Stomach (tissue), 9 donors: ENCODE results near the gene PAH. TPM values are rescaled to one million over a fixed set of nuclear protein-coding genes. Genes with fewer than 3 reads are reported as not detected.

Source experiments
- DNase-seq, 2 donors: peaks; one replicate each; pipeline versions ENCODE4 v3.0.0 to v3.0.0-alpha.2; 2013 to 2019
- H3K27ac ChIP-seq, 5 donors: fragments of 200-600 bp in 4 of 5; sonication (generic) in 4 of 5; one replicate each; pipeline ENCODE4 v1.5.1; 2013 to 2019; ENCODE audit warnings: mild to moderate bottlenecking in 1 of 5, moderate library complexity in 1 of 5
- H3K27me3 ChIP-seq, 3 donors: fragments of 200-600 bp; sonication (generic); one replicate each; pipeline ENCODE4 v1.5.1; 2017 to 2019; ENCODE audit warnings: mixed run types in 1 of 3
- H3K36me3 ChIP-seq, 4 donors: fragments of 200-600 bp; sonication (generic); 1 replicate in 3 of 4; 2 replicates in 1 of 4; pipeline ENCODE4 v1.5.1; 2016 to 2019
- H3K4me1 ChIP-seq, 4 donors: fragments of 200-600 bp; sonication (generic); one replicate each; pipeline ENCODE4 v1.5.1; 2016 to 2019
- H3K4me3 ChIP-seq, 4 donors: fragments of 200-600 bp; sonication (generic) in 3 of 4; one replicate each; pipeline ENCODE4 v1.5.1; 2016 to 2019; ENCODE audit warnings: mild to moderate bottlenecking in 1 of 4
- H3K9me3 ChIP-seq, 4 donors: fragments of 200-600 bp; sonication (generic); one replicate each; pipeline ENCODE4 v1.5.1; 2016 to 2019
- EP300 ChIP-seq: sonication (generic); formaldehyde crosslinking; IDR thresholded peaks from one replicate; pipeline ENCODE4 v1.6.1; 2017; ENCODE audit warnings: antibody characterized with exemption
- POLR2A ChIP-seq, 4 donors: fragments of 450-650 bp; IDR thresholded peaks; one replicate each; pipeline ENCODE4 v1.6.1; 2016; ENCODE audit warnings: antibody characterized with exemption in 4 of 4, control low read depth in 2 of 4, mild to moderate bottlenecking in 1 of 4, moderate library complexity in 1 of 4
- POLR2AphosphoS5 ChIP-seq, 3 donors: sonication (generic); formaldehyde crosslinking; IDR thresholded peaks; one replicate each; pipeline ENCODE4 v1.6.1; 2016; ENCODE audit warnings: antibody characterized with exemption in 3 of 3
- WGBS, 5 donors: extraction: QIAGEN DNeasy Blood & Tissue Kit in 3 of 5; methylation state at CpG; one replicate each; pipeline versions ENCODE4 v1.1.5 to v1.1.7; 2013 to 2018; 5-methylcytosine and 5-hydroxymethylcytosine counted together
- intact Hi-C: fragments of 100-400 bp; cut with DNase I; formaldehyde crosslinking; loops from one replicate; pipeline ENCODE4 v1.15.1; 2023; ENCODE audit warnings: low total_unique reads
- polyA plus RNA-seq, 3 donors: library from polyadenylated mRNA; stranded (reverse); fragments of 200-250 nt; gene quantifications; one replicate each; pipeline ENCODE4 v1.2.3, GENCODE V29; 2013
- total RNA-seq, 5 donors: library from RNA; depleted of rRNA; stranded (reverse); fragments of >200 nt; gene quantifications; one replicate each; pipeline versions ENCODE4 v1.1.0 to v1.2.3, GENCODE V29; 2014 to 2016
- TF ChIP-seq, protein P1 (sequence below), 7 experiments: fragments of 450-650 bp in 4 of 7; fragments of 200-600 bp in 3 of 7; sonication (generic) in 3 of 7; IDR thresholded peaks; one replicate each; pipeline ENCODE4 v1.5.1; 2016 to 2019; ENCODE audit warnings: antibody characterized with exemption in 7 of 7, control low read depth in 2 of 7, mild to moderate bottlenecking in 1 of 7
- donor health status: healthy with polysubstance abuse.
- donor health status: Bipolar disorder and iron deficiency.
- donor health status: healthy.

PAH gene
- total and polyA plus RNA-seq, 8 donors = 0.08 to 1.1 TPM; not detected in 6

DNA sequence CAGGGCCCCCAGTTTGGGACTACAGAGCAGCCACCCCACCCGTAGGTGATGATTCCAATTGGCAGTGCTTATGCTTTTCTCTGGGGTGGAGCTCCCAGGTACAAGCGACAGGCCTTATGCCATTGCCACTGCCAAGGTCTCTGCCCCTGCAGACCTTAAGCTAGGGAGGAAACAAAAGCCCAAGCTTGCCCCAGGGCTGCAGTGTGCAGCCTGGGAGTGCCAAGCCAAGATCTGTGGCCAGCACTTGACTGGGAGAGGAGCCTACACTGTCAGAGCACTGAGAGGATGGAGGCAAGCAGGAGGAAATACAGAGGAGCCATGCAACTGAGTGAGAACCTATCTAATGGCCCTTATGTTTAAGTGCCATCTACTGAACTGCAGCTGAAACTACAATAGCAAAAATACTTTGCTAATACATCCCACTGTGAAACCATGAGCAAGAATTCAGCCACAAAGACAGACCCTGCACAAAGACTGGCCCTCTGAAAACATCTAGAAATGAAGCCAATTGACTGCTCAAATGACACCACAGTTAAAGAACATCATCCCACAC is 22.7 kb upstream of the PAH start:
- Histone ChIP-seq H3K27me3 (peaks cover 0 to 20% (median 4%) of the 10 kb centered on the region in 3 donors), H3K4me1 (no peaks in the 10 kb centered on the region), H3K36me3 (no peaks in the 10 kb centered on the region), H3K27ac (no peak overlapping the region), H3K4me3 (no peak overlapping the region), H3K9me3 (peaks cover 0 to 10% (median 4%) of the 10 kb centered on the region in 4 donors)
- TF ChIP-seq POLR2AphosphoS5 (IDR thresholded peaks at IDR 0.05) = no peak
- TF ChIP-seq POLR2A (IDR thresholded peaks at IDR 0.05) = no peak
- no peak for TF ChIP-seq EP300
- TF ChIP-seq, protein P1, sequence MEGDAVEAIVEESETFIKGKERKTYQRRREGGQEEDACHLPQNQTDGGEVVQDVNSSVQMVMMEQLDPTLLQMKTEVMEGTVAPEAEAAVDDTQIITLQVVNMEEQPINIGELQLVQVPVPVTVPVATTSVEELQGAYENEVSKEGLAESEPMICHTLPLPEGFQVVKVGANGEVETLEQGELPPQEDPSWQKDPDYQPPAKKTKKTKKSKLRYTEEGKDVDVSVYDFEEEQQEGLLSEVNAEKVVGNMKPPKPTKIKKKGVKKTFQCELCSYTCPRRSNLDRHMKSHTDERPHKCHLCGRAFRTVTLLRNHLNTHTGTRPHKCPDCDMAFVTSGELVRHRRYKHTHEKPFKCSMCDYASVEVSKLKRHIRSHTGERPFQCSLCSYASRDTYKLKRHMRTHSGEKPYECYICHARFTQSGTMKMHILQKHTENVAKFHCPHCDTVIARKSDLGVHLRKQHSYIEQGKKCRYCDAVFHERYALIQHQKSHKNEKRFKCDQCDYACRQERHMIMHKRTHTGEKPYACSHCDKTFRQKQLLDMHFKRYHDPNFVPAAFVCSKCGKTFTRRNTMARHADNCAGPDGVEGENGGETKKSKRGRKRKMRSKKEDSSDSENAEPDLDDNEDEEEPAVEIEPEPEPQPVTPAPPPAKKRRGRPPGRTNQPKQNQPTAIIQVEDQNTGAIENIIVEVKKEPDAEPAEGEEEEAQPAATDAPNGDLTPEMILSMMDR (IDR thresholded peaks at IDR 0.05) = no peak
- no peak for DNase-seq
- 76 to 95% (median 88%) methylated on average over 2 of the region's 2 CpGs for WGBS, 5 donors
- intact Hi-C loops = no loop called here

DNA sequence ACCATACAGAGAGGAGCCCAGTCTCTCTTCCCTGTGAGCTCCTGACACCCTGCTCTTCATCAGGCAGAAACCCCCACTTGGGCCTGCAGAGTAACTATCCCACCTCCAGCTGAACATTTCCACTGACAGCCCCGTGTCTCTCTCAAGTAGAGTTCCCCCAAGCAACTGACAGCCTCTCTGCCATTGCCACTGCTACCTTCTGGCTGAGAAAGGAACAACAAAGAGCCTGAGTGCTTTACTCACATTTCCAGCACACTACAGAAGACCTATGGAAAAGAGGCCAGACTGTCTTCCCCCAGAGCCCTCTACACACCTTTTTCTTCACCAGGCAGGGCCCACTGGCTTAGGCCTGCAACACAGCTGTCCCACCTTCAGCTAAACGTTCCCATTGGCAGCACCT is 22.0 kb upstream of the PAH start:
- no peak overlapping the region for H3K4me3 ChIP-seq
- peaks cover 0 to 10% (median 4%) of the 10 kb centered on the region in 4 donors for H3K9me3 ChIP-seq
- no peaks in the 10 kb centered on the region for H3K4me1 ChIP-seq
- H3K27ac ChIP-seq = no peak overlapping the region
- TF ChIP-seq POLR2AphosphoS5 (IDR thresholded peaks at IDR 0.05) (no peak), EP300 (no peak), POLR2A (IDR thresholded peaks at IDR 0.05) (no peak)
- TF ChIP-seq, protein P1 (IDR thresholded peaks at IDR 0.05) = no peak
- intact Hi-C loops = no loop called here
- DNase-seq = no peak
- no peaks in the 10 kb centered on the region for H3K36me3 ChIP-seq
- WGBS, 5 donors = 59 to 75% (median 64%) methylated on average over 2 of the region's 2 CpGs
- peaks cover 0 to 20% (median 4%) of the 10 kb centered on the region in 3 donors for H3K27me3 ChIP-seq

DNA sequence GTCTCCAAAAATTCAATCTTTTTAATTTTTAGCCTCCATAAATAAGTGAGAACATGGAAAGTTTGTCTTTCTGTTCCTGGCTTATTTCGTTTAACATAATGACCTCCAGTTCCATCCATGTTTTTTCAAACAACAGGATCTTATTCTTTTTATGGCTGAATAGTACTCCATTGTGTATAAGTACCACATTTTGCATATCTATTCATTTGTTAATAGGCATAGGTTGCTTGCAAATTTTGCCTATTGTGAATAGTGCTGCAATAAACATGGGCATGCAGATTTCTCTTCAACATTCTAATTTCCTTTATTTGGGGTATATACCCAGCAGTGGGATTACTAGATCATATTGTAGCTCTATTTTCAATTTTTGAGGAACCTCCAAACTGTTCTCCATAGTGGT is 16.1 kb upstream of the PAH start:
- no peak for DNase-seq
- intact Hi-C loops = no loop called here
- Histone ChIP-seq H3K4me1 (no peaks in the 10 kb centered on the region), H3K27ac (no peak overlapping the region), H3K36me3 (no peaks in the 10 kb centered on the region), H3K9me3 (no peaks in the 10 kb centered on the region), H3K4me3 (no peak overlapping the region), H3K27me3 (peaks cover 0 to 8% (median 2%) of the 10 kb centered on the region in 3 donors)
- TF ChIP-seq POLR2AphosphoS5 (IDR thresholded peaks at IDR 0.05) (no peak), EP300 (no peak), POLR2A (IDR thresholded peaks at IDR 0.05) (no peak)
- TF ChIP-seq, protein P1 (IDR thresholded peaks at IDR 0.05) = no peak
- 48 to 64% (median 53%) methylated on average over 1 of the region's 1 CpG for WGBS, 5 donors

DNA sequence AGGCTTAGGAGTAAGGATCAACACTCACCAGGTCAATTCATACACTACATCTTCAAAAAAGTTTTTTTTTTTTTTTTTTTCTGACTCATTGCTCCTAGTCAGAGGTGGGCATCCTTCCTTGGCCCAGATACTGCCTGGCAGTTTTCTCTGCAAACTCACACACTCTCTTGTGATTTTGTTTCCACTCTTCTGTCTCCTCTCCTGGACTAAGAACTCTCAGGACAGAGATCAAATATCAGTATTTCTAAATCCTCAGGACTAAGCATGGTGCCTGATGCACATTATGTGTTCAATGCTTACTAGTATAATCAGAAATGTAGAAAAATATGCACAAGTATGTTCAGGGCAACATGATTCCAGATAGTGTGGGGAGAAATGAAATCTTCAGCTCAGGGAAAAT is 10.2 kb upstream of the PAH start:
- Histone ChIP-seq H3K4me1 (no peaks in the 10 kb centered on the region), H3K36me3 (no peaks in the 10 kb centered on the region), H3K9me3 (no peaks in the 10 kb centered on the region), H3K4me3 (no peak overlapping the region), H3K27me3 (peaks cover 0 to 4% (median 0%) of the 10 kb centered on the region in 3 donors), H3K27ac (no peak overlapping the region)
- intact Hi-C loops = no loop called here
- TF ChIP-seq POLR2A (IDR thresholded peaks at IDR 0.05) (no peak), POLR2AphosphoS5 (IDR thresholded peaks at IDR 0.05) (no peak), EP300 (no peak)
- TF ChIP-seq, protein P1 (IDR thresholded peaks at IDR 0.05) = no peak
- no peak for DNase-seq
